Stimulated activated CD4-positive, alpha-beta T cell treated with anti-CD3 and anti-CD28 coated beads, Interleukin-12 subunit alpha, Interleukin-12 subunit beta, amount 100 ng/mL, for 4 hours (primary cell): ENCODE results near the gene JAKMIP3.

Experiments
- DNase-seq: peaks from one replicate; pipeline ENCODE4 v3.0.0-alpha.2; 2020

The JAKMIP3 gene

DNA sequence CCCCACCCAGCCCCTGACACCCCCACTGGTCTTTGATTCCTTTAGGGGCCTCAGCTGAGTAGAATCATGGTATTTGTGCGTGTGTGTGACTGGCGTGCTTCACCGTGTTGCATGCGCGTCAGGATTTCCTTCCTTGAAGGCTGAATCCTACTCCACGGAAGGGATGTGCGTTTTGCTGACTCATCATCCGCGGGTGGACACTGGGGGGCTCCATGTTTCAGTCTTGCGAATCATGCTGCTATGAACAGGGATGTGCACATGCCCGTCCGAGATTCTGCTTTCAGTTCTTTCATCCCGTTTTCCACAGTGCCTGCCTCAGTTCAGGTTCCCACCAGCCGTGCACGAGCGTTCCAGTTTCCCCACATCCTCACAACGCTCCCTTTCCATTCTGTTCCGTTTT, 20.9 kb upstream of the JAKMIP3 start:
- DNase-seq, result no peak

DNA sequence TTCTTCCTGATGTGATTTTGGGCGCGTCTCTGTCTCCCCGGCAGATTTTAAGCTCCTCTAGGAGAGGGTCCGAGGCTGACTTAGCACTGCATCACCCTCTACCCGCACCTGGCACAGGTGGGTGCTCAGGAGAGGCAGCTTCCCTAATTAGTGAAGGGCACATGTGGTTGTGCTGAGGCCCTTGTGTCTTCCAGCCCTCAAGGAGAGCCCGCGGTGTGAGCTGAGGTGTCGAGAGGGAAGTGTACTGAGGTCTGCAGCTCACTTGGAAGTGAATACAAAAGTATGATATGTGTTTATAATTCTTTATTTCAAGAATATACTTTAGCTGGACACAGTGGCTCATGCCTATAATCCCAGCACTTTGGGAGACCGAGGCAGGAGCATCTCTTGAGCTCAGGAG, 20.4 kb upstream of the JAKMIP3 start:
- DNase-seq, result no peak

DNA sequence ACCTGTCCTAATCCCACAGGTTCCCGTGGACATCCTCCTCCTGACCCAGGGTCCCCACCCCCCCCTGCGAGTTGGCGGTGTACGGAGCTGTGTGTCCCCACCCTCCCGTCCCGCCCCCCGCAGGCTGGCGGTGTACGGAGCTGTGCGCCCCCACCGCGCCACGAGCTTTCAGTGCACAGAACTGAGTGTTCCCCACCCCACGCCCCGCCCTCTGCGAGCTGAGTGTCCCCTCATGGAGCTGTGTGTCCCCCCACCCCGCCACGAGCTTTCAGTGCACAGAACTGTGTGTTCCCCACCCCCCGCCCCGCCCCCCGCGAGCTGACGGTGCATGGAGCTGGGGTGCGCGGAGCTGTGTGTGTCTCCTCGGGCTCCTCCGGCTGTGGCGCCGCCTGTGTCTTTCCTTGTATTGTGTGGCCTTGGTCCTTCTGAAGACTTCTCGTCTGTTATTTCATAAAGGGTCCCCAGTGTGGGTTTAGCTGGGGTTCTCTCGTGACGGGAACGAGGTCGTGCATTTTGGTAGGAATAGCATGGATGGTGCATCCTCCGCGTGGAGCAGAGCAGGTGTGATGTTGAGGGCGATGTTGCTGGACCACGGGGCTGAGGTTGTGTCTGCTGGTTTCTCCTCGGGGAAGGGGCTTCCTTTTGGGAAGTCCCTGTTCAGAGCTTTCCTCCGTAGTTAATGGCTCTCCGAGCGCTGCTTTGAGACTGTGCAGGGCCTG, 18.0 kb upstream of the JAKMIP3 start:
- DNase-seq, result no peak

DNA sequence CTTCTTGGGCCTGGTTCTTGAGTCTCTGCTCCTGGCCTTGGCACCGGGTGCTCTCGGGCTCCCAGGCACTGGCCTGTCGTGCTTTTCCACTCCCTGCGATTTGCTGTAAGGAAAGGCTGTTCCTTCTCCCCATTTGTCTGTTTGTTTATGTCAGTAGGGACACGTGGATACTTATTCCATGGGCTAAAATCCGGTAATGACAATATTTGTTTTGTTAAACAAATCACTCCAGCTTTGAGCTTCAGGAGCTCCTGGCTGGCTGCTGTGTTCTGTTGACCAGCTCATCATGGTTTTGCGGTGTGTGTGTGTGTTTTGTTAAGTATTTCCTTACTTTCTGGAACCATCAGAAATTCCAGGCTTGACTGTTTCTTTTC, 17.5 kb upstream of the JAKMIP3 start:
- no peak for DNase-seq

DNA sequence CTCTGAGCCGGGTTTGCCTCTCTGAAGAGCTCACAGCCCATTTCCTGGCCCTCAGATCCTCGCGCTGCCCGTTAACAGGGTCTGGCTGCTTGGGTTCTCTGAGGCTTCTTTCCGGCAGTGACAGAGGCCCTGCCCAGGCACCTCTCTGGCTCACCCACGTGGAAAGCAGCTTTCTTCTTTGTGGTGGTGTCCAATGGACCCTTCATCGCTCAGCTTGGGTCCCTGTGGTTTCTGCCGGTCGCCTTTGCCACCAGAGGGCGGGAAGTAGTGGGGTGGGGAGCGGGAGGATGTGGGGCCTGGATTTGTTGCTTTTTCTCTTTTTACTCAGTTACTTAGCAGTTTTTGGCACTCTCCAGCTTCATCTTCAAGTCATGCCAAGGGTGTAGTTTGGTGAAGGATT, 15.6 kb upstream of the JAKMIP3 start:
- no peak for DNase-seq

DNA sequence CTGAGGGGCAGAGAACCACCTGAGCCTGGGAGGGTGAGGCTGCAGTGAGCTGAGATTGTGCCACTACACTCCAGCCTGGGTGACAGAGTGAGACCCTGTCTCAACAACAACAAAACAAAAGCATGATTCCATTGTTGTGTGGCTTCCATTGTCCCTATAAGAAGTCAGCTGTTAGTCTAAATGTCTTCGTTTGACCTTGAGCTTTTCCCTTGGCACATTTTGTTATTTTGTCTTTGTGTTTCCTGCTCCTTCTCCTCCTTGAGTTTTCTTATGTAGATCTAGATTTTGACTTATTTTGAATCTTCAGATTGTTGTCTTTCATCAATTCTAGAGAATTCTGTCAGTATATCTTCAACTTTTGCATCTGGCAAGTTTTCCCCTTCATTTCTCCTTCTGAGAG, 13.6 kb upstream of the JAKMIP3 start:
- DNase-seq, result no peak

DNA sequence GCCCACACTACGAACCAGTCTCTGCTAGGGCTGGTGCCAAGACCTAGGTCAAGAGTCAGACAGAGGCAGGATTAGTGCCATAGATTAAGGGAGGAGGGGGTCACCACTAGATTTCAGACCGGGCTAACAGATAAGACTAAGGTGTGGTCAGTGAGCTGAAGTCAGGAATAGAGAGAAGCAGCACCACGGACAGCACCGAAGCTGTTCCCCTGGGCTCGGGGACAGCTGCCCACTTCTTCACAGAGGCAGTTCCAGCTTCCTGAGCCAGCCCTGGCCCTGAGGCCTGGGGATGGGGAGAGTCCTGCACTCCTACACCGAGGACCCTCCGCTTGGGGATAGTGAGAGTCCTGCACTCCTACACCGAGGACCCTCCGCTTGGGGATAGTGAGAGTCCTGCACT, 11.2 kb upstream of the JAKMIP3 start:
- no peak for DNase-seq

DNA sequence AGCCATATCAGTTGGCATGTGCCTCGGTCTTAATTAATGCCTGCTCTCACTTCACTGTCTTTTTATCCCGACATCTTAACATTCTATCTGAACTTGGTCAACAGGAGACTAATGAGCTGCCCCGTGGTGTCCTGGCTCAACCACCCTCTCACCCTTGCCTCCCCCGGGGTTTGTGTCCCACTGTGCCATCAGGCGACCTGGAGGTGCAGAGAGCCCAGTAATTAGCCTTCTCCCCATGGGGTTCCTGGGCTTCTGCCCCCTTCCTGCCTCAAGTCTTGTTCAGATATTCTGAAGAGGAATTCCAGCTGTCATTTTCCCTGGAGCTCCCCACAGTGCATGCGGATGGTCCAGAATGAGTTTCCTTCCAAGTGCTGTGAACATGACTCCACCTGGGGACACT, 10.1 kb upstream of the JAKMIP3 start:
- DNase-seq, result no peak

DNA sequence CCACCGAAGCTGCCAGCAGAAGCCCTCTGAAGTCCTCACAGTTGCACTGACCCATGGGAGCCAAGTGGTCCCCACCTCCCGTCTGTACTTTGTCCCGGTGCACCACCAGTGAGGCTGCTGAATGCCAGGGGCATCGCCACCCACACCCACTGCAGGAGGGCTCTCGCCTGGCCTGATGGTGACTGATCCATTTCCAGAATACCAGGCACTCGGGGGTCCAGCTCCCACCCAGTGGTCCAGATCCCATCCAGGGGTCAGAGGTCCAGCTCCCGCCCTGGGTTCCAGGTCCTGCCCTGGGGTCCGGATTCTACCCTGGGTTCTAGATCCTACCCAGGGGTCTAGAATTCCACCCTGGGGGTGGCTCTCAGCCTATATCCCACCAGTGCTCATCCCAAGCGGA, 9.1 kb upstream of the JAKMIP3 start:
- DNase-seq, result no peak

DNA sequence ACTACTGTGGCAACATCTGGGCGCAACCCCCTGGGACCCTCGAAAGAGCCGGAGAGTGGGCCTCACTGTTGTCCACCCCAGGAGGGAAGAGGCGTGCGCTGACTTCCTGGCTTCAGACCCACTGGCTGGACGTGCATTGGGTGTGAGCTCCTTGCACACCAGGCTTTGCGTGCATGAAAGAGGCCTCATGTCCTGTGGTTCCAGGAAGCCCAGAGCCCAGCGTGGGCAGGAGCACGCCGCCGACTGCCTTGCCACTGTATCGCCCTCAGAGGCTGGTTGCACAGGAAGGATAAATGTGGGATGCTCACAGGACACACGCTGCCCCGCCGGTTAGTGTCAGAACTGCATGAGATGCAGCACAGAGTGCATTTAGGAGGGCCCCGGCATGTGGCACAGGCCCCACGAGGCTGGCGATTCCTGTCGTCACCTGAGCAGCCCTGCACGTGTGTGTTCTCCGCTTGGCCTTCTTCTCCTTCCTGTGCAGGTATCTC, 8.5 kb upstream of the JAKMIP3 start:
- no peak for DNase-seq

DNA sequence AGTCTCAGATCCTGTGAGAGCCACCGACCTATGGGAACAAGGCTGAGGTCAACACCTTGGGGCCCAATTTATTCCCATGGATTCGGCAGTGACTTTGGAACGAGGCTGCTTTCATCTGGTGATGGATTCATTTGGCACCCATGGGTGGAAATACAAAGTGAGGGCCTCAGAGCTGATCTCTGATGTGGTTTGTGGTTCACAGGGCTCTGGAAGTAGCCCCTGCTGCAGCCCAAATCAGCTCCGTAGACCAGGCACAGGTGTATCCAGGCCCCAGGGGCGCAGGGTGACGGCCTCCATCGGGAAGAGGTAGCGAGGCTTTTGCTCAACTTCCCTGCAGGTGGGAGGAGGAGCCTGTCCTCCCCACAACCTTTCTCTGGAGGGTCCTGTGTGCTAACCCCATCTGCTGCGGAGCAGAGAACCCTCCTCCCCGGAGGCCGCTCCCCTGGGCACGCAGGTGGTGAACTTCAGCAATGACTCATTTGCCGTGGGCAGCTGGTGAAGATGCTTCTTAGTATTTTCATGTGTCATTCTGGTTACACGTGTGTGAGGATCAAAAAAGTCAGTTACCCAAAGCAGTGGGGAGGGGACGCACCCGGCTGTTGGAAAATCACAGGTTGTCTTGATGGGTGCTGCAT, 7.5 kb upstream of the JAKMIP3 start:
- no peak for DNase-seq

DNA sequence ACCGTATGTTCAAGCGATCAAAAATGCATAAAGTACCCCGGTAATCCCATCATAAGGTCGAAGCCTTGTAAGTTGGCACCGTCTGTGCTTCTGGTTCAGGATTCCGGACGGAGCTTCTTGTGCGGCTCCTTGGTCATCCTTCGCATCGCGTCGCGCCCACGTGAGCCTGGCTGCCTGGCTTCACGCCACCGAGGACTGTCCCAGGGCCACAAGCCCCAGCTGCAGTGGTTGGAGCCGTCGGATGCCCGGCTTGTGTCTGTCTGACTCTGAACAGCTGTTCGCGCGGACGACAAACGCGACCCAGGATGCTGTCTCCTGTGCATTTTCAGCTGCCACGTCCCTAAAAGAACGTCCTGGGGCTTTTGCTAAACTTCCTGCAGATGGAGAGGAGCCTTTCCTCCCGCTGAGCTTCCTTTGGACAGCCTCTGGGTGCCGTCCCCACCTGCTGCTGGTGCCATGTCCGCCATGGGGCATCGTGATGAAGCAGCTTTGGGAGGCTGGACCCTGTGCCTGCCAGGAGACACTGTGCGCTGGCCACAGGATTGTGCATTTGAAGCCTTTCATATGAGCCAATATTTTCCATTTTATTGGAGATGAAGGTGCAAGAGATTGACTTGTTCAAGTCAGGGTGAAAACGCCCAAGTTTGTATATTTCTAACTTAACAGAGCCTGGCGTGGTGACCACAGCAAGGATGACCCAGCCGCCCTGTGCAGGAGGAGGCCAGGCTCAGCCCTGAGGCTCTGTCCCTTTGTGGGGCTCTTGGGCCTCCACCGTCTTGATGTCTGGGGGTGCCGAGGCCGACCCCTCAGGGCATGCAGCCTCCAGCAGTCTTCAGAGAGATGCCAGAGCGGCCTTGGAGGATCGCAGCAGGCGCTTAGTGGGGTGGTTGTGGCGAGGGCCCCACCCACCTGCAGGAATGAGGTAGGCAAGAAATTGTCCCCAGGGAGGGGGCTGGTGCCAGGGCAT, 6.7 kb upstream of the JAKMIP3 start:
- no peak for DNase-seq

DNA sequence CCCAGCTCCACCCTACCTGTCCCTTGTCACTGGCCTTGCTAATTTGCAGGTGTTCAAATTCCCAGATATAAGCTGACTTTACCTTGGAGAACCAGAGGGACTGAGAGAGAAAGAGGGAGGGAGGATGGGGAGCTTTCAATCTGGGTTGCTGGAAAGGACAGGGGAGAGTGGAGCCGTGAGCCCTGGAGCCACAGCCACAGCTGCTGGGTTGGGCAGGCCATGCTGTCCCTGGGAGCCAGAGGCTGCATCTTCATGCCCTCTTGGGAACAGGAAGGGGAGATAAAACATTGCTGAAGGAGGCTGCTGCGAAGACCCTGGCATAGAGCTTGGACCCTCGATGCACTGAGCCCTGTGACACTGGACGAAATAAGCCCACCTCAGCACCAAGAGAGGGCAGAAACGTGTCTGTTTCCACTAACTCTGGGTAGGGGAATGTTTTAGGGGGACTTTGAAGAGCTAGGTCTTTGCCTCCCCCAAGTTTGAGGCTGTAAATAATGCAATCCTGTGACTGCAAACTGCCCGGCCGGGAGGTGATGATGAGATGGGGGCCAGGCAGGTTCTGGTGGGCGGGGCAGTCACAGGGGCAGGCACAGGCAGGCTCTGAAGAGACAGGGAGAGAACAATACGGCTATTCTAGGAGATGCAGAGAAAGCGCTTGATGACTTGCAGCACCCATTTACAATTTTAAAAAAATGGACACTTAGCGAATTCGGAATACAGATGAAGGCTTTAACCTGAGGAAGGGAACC, 5.8 kb upstream of the JAKMIP3 start:
- DNase-seq, result no peak

DNA sequence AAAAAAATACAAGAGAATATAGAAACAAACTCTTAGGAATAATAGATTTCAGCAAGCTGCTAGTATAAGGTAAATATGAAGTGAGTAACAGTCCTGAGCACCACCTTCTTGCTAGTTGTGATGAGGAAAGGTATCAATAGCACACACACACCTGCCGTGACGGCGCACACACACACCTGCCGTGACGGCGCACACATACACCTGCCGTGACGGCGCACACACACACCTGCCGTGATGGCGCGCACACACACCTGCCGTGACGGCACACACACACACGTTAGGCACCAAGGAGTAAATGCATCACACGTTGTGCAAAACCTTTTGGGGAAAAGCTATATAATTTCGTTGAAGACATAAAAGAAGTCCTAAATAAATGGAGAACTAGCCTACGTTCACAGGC, 4.7 kb upstream of the JAKMIP3 start:
- no peak for DNase-seq

DNA sequence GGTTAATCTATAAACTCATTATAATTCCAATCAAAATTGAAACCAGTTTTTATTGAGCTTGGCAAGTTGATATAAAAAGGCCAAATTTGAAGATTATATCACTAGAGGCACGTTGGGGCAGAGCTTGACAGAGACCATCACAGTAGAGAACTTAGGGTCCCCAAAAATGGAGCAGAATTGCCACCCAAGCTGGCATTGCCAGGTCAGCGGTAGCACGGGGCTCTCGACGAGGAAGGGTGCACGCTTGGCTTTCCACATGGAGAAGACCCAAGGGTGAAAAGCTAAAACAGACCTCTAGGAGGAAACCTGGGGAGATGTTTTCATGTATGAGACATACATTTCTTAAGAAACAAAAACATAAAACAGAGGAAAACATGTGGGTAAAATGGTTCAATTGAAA, 4.3 kb upstream of the JAKMIP3 start:
- DNase-seq, result no peak

DNA sequence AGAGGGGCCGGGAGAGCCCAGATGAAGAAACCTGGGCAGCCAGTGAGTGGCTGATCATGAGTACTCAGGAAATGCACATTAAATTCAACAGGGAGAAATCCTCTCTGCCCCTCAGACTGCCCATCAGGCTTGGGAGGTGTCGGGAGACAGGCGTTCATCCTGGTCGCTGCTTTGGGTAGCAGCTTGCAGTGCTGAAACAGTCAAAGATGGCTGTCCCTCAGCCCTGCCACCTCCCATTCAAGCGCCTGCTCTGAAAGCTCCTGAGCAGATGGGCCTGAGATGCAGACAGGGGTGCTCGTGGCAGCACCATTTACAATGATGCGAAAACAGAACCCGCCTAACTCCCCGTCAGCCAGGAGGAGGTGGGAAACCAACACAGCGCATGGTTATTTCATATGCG, 3.6 kb upstream of the JAKMIP3 start:
- DNase-seq, result no peak

DNA sequence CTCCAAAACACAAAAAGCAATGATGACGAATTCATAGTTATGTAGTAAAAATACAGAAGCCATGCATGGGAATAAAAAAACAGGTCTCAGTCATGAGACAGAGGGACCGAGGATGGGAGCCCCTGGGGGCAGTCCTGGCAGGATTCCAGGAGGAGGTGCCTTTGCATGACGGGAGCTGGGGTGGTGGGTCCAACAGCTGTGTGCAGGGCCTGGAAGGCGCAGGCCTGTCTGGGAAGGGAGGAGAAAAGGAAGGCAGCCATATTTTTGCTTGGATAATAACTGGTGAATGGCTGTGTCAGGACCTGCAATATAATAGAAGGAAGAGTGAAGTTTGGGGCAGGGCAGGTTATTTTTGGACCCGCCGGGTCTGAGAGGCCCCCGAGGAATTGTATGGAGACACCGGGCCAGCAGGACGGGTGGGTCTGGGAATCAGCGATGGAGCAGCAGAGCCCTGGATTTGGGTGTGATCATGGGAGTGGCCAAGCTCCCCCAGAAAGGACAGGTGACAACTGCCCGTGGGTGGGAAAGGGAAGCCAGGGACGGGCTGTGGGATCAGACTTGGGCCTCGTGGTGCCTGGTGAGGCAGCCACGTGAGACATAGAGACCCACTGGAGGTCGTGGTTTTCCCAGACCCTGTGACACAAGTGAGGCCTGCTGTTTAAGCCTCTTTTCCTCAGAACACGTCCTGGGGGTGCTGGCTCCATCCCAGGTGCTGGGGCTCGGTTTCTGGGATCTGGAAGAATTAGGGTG, 2.9 kb upstream of the JAKMIP3 start:
- no peak for DNase-seq

DNA sequence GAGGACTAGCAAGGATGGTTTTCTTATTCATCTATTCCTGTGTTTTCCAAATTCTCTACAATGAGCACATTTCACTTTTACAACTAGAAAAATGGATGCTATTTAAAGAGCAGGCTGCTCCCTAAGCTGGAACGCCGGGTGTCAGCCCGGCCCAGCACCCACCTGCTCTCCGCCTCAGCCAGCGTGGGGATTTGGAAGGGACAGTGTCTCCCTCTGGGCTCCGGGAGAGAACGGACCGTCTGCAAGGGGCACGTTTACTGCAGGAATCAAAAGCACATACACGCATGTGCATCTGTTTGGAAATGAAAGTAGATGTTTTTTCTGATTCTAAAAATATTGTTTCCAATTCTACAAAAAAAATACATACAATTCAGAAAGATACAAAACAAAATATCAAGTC, 2.3 kb upstream of the JAKMIP3 start:
- no peak for DNase-seq

DNA sequence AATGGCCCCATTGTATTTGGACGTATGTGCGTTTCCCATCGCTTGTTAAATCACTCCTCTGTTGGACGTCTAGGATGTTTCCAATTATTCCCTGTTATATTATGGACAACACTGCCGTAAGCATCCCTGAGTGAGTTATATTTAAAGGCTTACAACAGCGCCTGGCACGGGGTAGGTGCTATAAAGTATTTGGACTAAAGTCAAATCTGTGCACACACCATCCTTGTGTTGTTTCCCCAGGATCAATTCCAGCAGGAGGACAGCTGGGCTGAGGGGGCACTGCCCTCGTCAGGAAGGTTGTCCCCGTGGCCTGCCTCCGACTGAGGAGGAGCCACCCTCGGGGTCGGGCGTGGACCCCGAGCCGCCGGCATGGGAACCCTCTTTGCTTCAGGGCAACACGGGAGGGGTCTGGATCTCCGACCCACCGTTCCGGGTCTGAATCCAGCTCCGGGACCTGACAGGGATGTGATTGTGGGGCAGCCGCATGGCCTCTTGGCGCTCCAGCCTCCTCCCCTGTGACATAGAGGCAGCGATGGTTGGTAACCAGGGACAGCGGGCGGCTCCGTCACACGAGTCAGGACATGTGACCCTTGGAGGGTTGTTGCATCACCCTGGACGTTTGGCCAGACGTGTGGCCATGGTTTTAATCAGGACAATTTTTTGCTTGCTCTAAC, 1.5 kb upstream of the JAKMIP3 start:
- DNase-seq, result no peak

DNA sequence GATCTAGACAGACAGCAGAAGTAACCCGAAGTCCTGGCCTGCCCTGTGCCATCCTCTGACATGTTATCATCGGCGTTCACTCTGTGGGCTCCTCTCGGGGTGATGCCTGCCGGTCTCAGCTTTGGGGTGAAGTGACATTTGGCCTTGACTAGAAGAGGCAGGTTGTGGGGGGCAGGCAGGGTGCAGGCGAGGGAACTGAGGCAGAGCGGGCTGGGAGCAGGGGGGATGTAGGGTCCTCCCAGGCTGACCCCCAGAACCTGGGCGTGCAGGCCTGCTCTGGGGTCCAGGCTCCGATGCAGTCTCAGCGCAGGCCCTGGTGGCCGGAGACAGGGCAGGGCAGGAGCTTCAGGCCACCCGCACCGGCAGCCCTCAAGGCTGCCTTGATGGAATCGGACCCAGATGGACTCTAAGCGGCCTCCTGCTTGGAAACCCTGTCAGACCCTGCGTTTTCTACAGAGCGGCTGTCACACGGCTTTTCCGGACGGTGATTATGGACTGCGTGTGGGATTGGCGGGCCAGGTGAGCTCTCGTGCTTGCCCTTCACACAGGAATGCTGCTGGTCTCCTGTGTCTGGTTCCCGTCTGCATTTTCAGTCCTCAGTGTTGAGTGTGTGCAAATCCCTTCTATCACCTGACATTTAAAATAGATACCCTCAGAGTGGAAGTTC, 842 bp upstream of the JAKMIP3 start:
- no peak for DNase-seq

DNA sequence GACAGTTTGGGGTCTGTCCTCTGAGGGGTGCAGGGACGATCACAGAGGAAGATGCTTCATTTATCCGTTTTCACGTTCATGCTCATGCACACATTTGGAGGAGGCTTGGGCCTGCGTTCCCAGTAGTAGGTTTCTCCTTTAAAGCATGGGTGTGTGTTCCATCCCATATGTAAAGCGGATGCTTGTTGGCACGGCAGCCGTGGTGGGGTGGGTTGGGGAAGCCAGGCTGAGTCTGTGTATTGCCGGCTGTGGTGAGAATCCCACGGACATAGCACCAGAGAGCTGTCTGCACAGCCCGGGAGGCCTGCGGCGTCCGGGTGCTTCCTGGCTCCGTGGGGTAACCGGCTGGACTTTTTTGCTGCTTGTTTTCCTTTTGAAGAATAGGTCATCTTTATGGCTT, 440 bp downstream of the JAKMIP3 start:
- no peak for DNase-seq
